Occipital lobe (tissue), 2 donors: ENCODE results near the gene MTMR12. TPM values are rescaled to one million over a fixed set of nuclear protein-coding genes. Genes with fewer than 3 reads are reported as not detected.
"Not testable (repeated sequence)": the region's sequence is repeated elsewhere in the genome, so short reads cannot be mapped to it uniquely, and the experiment has no call there.

Experiments used
- DNase-seq: peaks from one replicate; lab custom pipeline; 2025; lab: John Stamatoyannopoulos, UW
- total RNA-seq: library from RNA; depleted of rRNA; stranded (reverse); fragments of >200 nt; gene quantifications from one replicate; pipeline ENCODE4 v1.2.3, GENCODE V29; 2014

The MTMR12 gene
- total RNA-seq, 1 donor from 2014 or later, result 23.2 TPM

- no peak for DNase-seq
Observed at GRCh38 chr5:32298059-32298415, 14.7 kb downstream of the MTMR12 start.

DNA sequence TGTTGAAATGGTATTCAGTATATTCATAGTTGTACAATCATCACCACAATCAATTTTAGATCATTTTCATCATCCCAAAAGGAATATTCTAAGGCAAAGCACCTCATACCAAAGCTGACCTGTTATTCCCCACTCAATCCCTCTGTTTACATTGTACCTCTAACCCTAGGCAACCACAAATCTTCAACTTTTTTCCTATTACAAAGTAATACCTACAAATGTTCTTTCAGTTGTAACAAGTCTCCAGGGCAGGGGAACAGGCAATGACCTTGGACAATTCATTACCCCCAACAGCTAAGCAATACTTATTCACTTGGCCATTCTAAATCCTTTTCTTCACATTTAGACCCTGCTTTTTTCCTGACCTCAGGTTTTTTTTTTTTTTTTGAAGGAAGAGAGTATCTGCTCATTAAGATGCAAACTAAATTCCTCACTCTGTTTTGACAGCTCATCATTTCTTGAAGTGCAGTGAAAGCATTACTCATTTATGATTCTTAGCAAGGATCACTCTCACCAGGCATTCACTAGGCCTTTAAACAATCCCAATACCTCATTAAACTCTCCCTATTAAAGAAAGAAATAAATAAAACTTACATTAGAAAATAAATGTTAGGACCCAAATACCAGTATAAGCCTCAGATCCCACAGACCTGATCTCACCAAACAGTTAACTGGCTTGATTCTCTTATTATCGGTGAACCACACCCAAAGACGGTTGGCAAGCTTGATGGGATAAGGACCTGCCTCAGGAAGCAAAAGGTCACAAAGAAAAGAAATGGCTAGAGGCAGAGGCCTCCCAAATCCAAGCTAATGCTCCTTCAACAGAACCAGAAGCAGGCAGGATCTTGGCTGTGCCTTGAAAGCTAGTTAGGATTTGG, 15.3 kb downstream of the MTMR12 start:
- DNase-seq, result no peak

DNA sequence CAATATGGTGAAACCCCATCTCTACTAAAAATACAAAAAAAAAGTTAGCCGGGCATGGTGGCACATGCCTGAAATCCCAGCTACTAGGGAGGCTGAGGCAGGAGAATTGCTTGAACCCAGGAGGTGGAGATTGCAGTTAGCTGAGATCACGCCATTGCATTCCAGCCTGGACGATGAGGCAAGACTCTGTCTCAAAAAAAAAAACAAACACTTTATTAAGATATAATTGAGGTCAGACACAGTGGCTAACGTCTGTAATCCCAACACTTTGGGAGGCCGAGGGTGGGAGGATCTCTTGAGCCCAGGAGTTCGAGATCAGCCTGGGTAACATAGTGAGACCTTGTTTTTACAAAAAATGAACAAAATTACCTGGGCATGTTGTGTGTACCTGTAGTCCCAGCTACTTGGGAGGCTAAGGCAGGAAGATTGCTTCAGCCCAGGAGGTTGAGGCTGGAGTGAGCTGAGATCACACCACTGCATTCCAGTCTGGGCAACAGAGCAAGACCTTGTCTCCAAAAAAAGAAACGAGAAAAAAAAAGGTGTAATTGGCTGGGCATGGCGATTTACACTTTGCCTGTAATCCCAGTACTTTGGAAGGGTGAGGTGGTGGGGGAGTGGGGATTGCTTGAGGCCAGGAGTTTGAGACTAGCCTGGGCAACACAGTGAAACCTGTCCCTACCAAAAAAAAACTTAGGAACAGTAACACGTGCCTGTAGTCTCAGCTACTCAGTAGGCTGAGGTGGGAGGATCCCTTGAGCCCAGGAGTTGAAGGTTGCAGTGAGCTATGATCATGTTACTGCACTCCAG, 16.6 kb downstream of the MTMR12 start:
- not testable (repeated sequence) for DNase-seq

DNA sequence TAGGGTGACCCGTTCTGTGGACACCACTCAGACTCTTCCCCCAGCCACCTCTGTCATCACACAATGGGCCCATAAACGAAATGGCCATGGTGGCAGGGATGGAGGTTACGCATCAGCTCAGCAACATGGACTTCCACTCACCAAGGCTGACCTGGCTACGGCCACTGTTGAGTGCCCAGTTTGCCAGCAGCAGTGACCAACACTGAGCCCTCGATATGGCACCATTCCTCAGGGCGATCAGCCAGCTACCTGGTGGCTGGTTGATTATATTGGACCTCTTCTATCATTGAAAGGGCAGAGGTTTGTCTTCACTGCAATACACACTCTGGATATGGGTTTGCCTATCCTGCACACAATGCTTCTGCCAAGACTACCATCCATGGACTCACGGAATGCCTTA, 21.1 kb downstream of the MTMR12 start:
- DNase-seq, result no peak

GRCh38 chr5:32290922-32291321, 21.8 kb downstream of the MTMR12 start:
- DNase-seq, result no peak

DNA sequence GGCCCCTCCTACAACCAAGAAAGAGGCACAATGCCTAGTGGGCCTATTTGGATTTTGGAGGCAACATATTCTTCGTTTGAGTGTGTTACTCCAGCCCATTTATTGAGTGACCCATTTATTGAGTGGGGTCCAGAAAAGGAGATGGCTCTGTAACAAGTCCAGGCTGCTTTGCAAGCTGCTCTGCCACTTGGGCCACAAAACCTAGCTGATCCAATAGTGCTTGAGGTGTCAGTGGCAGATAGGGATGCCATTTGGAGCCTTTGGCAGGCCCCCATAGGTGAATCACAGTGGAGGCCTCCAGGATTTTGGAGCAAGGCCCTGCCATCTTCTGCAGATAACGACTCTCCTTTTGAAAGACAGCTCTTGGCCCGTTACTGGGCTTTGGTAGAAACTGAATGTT, 22.2 kb downstream of the MTMR12 start:
- not testable (repeated sequence) for DNase-seq

DNA sequence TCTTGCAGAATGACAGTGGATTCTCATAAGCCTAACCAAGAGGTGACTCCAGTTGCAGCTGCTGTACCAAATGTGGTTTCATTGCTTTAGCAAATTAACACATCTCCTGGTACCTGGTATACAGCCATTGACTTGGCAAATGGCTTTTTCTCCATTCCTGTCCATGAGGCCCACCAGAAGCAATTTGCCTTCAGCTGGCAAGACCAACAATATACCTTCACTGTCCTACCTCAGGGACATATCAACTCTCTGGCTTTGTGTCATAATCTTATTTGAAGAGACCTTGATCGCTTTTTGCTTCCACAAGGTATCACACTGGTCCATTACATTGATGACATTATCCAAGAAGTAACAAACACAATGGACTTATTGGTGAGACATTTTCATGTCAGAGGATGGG, 22.8 kb downstream of the MTMR12 start:
- DNase-seq, result not testable (repeated sequence)

DNA sequence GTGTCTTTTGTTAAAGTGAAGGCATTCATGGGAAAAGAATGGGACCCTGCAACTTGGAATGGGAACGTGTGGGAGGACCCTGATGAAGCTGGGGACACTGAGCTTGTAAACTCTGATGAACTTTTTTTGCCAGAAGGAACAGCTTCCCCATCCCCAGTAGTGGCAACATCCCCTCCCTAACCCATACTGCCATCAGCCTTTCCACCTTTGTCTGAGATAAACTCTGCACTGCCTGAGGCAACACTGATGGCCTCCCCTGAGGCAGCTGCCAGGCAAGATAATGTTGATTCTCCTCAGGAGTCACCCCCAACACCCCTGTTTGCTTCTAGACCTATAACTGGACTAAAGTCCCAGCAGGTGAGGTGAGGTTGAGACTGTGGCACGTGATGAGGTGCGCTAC, 24.6 kb downstream of the MTMR12 start:
- DNase-seq, result not testable (repeated sequence)

- not testable (repeated sequence) for DNase-seq
Observed at GRCh38 chr5:32287525-32287924, 25.2 kb downstream of the MTMR12 start.

- no peak for DNase-seq
Observed at GRCh38 chr5:32285510-32286138, 27.1 kb downstream of the MTMR12 start.

DNA sequence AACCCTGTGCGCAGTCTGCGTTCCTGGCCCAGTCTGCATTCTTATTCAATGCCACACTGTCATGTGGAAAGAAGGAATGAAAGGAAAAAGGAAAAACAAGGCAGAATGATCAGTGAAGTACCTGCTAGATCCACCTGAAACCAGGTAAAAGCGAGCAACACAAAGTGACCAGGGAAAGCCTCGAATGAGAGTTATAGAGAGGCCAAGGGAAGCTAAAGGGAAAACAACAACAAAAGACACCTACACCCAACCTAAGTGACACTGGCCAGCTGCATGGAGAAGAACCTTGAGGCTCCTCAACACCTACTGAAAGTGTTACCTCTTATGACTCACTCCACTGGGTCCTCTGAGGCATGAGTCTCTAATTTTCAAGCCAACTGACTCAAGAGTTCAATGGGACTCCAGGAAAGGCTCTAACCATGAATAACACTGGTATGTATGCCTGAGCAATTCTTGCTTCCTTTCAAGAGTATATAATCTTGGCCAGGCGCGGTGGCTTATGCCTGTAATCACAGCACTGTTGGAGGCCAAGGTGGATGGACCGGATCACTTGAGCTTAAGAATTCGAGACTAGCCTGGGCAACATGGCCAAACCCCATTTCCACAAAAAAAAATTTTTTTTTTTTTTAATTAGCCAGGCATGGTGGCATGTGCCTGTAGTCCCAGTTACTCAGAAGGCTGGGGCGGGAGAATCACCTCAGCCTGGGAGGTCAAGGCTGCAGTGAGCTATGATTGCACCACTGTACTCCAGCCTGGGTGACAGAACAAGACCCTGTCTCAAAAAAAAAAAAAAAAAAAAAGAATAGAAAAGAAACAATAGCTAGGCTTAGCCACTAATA, 29.0 kb downstream of the MTMR12 start:
- DNase-seq, result no peak

DNA sequence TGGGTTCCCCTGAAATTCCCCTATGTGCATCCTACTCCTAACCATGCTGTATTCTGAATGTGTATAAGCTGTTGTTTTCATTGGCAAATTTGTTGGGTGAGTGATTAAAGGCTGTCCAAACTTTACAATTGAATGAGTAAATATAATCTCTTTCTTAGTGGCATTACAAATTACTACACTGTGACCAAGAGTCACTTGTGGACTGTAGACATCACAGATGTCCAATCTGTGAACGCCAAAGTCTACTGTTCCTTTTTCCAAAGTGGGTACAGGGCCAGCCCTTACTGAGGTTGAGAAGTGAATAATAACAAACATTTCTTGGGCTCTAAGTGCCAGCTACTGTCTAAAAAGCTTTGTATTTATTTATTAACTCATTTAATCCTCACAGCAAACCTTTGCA, 29.7 kb downstream of the MTMR12 start:
- no peak for DNase-seq

DNA sequence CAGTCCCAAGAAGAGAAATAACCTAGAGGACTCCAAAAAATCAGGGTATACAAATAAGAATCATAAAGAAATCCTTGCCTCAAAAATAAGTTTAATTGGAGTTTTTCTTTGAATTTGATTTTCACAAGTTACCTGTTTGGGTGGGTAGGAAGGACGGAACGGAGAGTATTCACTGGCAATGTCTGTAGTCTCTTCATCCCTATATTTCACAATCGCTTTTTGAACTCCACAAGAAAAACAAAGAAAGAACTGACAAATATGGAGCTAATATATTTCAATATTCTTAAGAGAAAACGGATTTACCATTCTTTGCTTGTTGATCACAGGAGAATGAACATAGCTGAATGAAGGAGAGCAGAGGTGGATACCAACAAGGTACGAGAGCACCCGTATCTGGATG, 30.1 kb downstream of the MTMR12 start:
- no peak for DNase-seq

GRCh38 chr5:32281378-32282133, 31.2 kb downstream of the MTMR12 start:
- not testable (repeated sequence) for DNase-seq

GRCh38 chr5:32280656-32281081, 32.1 kb downstream of the MTMR12 start:
- DNase-seq, result no peak

DNA sequence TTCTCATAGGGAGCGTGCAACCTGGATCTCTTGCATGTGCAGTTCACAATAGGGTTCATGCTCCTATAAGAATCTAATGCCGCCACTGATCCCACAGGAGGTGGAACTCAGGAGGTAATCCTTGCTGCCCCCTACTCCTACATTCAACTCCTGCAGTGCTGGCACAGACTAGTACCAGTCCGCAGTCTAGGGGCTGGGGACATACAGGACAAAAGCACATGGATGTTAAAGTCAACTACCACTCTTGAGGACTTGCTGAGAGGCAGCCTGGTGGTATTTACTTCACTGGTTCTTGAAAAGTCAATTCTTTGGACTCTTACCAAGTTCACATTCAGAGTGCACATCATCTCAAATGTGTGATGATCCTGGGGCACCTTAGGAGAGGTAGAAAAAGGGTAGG, 33.0 kb downstream of the MTMR12 start:
- DNase-seq, result no peak

GRCh38 chr5:32279223-32279622, 33.5 kb downstream of the MTMR12 start:
- DNase-seq, result no peak

DNA sequence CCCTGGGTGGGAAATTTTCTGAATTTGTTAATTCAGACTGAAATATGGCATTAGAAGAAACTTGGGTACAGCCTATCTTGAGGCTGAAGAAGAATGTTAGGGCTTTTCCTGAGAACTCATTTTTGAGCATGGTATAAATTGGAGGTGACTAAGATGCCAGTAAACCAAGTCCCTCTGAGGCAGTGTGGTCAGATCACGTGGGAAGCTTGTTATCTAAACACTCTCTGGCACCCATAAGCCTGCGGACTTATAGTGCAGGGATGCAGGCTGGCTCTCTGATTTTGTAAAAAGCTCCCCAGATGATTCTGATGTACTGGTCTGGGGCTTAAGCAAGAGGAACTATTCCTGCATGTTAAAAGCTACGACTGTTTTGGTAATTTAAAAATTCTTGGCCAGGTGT, 34.3 kb downstream of the MTMR12 start:
- DNase-seq, result no peak

DNA sequence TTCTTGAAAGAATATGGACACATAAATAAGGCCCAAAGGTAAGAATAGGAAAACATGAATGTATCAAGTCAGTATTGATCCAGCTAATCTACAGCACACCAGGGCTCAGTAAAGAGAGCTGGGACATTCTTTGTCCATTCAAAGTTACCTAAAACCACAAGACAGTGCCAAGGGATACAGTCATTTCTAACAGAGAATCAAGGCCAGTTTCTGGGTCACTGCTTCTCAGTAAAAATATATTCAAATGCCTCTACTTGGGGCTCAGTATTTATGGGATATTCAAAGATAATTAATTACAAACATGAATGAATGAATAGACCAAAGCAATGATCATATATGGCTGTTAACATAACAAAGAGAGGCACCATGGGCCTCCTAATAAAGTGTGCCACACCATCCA, 34.9 kb downstream of the MTMR12 start:
- DNase-seq, result no peak

DNA sequence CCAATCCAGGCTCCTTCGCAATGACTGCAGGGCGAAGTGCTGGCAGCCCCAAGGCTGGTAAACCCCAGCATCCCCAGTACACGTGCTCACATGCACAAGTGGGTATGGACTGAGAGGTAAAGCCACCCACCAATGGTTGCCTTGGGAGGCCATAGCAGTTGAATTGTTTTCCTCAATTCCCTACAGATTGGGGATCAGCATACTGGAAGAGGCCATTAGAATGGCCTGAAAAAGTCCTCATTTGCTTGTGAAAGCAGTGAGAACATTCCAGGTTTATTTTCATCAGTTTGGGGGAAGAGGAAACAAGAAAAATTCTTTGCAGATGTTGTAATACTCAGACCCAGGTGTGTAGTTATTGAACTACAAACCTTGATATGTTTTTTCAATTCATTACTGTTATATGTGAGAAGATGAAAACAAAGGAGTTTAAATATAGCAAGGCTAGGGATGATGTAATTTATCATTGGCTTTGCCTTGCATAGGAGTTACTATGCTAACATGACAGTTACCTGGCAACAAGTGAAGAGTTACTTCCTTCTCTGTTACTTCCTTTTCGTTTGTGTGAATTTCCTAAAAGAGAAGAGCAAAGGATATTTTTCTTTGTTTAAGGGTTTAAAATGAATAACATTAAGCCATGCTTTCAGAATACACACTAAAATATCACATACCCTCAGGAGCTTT, 36.4 kb downstream of the MTMR12 start:
- no peak for DNase-seq
